NCI-H2227 (cell line): Measurements from ENCODE around the gene MPND.
"Not testable (repeated sequence)": the region's sequence is repeated elsewhere in the genome, so short reads cannot be mapped to it uniquely, and the experiment has no call there.

Source experiments
- DNase-seq: peaks from one replicate; lab custom pipeline; 2025; ENCODE audit not compliant: unreplicated experiment; lab: John Stamatoyannopoulos, UW

Gene MPND

GRCh38 chr19:4346020-4346383 lies 2.6 kb downstream of the MPND start:
- no peak for DNase-seq

GRCh38 chr19:4347521-4347920 lies 4.2 kb downstream of the MPND start:
- no peak for DNase-seq

- DNase-seq: not testable (repeated sequence)
These were observed 5.9 kb downstream of the MPND start for GRCh38 chr19:4349225-4349624.

DNA sequence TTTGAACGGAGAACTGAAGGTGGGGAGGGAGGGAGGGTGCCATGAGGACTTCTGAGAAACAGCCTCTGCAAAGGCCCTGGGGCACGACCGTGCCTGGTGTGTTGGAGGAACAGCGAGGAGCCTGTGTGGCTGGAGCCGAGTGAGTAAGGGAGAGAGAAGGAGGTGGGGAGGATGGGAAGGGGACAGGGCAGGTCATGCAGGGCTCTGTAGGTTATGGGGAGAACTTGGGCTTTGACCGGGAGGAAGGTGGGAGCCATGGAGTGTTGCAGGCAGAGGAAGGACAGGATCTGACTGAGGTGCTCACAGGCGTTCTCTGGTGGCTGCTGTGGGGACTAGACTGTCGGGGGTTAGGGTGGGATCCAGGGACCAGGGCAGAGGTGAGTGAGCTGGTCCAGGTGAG lies 6.7 kb downstream of the MPND start:
- DNase-seq: no peak

GRCh38 chr19:4350726-4351125 lies 7.4 kb downstream of the MPND start:
- DNase-seq: no peak

DNA sequence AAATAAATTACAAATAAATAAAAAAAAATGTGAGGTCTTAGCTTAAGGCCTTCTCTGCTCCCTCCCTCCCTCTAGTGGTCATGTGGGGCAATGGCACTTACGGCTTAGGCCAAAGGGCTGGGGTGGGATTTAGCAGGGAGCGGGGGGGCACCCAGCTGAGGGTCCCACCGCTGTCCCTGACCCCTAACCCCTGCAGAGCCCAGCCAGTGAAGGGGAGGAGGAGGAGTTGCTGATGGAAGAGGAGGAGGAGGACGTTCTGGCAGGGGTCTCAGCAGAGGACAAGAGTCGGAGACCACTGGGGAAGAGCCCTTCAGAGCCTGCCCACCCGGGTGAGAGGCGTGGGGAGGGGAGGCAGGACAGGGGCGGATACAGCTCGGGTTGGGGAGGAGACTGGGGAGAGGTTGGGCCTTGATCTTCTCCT lies 9.3 kb downstream of the MPND start:
- DNase-seq: peak; percentile 72

- DNase-seq: no peak
These were observed 10.9 kb downstream of the MPND start for GRCh38 chr19:4354282-4354681.

GRCh38 chr19:4354897-4355296 lies 11.5 kb downstream of the MPND start:
- DNase-seq: no peak

GRCh38 chr19:4357095-4357797 lies 13.9 kb downstream of the MPND start:
- DNase-seq: no peak

- no peak for DNase-seq
These were observed 14.6 kb downstream of the MPND start for GRCh38 chr19:4357921-4358326.

DNA sequence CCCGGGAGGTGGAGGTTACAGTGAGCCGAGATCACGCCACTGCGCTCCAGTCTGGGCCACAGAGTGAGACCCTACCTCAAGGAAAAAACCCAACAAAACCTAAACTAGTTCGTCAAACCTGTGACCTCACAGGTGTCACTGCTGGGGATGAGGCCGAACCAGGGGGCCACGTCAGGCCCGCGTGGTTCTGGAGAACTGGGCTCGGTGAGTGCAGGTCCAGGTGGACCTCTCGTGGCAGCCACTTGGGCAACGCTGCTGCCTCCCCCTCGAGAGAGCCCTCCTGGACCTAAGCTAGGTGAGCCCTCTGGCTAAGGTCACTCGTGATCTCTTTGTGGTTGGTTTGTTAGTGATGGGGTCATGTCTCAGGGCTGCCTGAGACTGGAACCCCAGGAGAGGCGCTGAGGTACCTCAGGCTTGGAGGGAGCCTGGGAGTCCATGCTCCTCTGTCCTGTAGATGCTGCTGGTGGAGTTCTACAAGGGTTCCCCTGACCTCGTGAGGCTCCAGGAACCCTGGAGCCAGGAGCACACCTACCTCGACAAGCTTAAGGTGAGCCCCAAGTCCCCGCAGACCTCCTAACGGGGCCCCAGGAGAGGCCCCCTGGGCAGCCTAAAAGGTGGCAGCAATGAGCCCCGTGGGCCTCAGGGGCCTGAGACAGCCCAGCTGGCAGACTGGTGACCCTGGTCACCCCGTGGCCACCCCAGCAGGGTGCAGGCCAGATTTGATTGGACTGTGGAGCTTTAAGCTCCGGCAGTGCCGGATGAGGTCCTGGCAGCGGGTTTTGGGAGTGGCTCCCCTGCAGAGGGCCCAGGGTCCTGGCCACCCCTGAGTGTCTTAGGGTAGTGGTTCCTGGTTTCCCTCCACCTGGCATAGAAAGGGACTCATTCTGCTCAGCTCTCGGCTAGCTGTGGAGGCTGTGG lies 15.6 kb downstream of the MPND start:
- DNase-seq: no peak

DNA sequence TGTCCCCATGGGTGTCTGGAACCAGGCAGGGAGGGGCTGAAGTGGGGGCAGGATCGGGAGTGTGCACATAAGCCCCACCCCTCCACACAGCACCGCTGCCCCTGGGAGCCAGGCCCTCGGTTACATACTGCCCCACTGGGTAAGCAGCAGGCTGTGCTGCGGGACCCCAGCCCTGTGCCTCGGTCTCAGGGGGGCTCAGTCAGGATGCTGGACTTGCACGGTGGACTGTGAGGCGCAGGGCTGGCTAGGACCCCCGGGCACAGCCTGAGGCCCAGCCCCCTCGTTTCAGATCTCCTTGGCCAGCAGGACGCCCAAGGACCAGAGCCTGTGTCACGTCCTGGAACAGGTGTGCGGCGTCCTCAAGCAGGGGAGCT lies 16.3 kb downstream of the MPND start:
- no peak for DNase-seq

DNA sequence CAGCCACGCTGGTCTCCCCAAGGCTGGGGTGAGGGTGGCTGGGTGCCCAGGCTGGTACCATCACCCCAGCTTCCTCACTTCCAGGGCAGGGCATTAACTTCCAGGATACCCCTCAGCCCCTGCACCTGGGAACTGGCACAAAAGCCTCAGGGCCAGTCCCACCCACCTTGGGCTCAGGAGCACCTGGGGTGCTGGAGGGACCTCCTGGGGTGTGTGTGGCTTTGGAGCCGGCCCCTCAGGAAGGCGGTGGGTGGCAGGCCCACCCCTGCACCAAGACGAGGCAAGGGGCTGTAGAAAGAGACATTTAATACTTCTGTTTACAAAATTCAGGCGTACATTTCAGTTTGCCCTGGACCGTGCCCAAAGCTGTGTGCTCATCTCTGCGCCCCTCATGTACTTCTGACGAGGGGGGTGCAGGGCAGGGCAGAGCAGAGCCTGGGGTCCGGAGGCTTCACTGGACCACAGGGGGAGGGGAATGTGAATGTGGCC lies 16.8 kb downstream of the MPND start:
- no peak for DNase-seq

DNA sequence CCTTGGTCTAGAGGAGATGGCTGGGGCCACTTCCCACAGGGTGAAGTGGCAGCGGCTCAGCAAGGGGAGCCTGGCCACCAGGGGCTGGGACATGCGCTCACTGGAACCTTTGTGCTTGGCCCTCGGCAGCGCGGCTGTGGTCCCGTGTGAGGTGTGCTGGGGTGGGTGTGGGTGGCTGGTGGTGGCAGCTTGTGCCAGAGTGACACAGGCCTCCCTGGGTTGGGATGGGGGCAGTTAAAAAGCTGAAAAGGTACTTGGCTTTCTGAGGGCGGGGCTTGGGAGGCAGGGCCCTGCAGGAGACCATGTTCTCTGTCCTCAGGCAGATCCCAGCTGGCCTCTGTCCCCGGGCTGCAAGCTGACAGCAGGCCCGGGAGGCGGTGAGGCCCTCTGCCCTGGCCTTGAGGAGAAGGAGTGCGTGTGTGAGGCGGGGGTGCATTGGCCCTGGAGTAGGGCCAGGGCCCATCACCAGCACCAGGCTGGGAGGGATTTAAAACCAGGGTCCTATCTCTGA lies 17.3 kb downstream of the MPND start:
- no peak for DNase-seq

DNA sequence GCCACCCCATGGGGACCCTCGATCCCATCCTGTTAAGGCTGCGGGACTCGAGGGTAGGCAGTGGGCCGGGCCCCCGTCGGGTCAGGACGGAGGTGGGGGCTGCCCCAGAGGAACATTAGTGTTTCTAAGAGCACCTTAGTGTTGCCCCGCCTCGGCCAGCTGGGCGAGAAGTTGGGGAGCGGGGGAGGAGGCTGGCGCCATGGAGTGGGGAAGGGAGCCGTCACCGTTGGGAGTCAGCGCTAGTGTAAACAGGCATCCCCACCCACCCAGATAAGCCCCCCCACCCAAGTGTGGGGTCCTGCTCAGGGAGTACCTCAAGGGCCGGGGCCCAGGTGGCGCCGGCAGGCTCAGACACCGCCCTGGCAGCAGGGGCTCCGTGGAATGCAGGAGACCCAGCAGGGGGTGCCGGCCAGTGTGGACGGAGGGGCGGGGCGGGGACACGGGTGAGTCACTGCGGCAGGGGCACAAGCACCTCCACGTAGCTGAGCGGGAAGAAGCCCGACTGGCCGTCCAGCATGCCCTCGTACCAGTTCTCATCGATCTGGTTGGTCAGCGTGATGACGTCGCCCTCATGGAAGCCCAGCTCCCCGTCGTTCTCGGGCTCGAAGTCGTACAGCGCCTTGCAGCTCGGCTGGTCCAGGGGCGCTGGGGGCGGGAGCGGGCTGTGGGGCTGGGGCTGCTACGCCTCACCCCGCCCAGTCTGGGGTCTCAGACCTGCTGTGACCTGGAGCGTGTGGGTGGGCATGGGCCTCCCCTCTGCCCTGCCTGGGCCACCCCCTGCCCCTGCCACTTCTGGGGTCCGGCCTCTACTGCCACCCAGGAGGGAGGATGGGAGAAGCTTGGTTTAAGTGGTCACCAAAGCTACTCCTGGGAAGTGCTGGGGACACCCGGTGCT lies 18.0 kb downstream of the MPND start:
- no peak for DNase-seq

DNA sequence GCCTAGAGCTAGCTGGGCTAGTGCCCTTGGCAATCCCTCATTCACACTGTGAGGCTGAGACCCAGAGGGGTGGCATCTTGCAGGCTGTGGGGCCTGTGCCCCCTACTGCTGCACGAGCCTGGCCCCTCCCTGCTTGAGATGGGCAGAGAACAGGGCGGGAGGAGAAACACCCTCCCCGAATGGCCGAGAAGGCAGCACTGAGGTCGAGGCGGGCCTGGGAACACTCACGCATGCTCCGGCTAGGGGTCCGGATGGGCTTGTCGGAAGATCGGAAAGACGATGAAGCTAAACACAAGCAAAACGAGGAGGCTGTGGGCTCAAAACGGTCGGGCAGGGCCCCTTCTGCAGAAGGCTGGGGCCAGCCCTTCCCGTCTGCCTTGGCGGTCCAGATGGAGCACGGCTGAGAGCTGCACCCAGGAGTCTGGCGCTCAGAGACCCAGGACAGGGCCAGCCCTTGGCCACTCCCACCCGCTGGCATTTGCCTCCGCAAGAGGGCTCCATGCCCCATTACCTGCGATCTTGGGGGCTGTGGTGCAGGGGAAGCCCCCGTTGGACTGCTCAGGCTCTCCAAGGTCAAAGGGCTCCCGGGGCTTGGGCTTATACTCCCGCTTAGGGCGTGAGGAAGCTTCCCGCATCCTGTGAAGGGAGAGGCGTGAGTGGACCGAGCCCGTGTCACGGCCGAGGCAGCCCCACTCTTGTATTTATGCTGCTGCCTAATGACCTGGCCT lies 18.9 kb downstream of the MPND start:
- DNase-seq: no peak

GRCh38 chr19:4362831-4363545 lies 19.6 kb downstream of the MPND start:
- DNase-seq: no peak

GRCh38 chr19:4363571-4364304 lies 20.4 kb downstream of the MPND start:
- DNase-seq: no peak

GRCh38 chr19:4365341-4365740 lies 22.0 kb downstream of the MPND start:
- no peak for DNase-seq
